ENCODE measurements around the gene C11orf52.

The C11orf52 gene

DNA sequence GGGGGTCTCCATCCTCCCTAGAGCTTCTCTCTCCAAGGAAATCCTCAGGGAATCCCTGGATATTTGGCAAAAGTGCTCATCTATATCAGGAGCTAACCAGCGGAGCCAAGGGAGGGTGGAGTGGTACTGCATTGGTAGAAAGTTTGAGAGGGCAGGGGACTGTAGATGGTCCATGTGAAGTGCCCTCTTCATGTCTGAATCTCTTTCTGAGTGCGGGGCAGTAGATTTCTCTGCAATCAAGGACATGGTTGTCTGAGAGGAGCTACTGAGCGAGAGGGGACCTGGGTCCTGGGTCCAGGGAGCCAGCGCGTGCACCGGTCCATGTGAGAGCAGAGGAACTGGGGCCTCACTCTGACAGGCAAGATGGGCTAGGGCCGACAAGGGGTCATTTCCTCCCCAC lies 19.1 kb downstream of the C11orf52 start:
- H3K4me1 ChIP-seq (ENCODE audit: low read length), result peaks cover 28% of the 10 kb centered on the region
- no peaks in the 10 kb centered on the region for H4K20me1 ChIP-seq (ENCODE audit: insufficient read depth, low read length)
- 0 out of 2 replicates have a peak overlapping the region, but pooled peaks have one; percentile 92 for H2AFZ ChIP-seq (ENCODE audit: low read length)
- peaks cover 28% of the 10 kb centered on the region for H3F3A ChIP-seq (ENCODE audit: insufficient read depth, low read length)
- H3K4me2 ChIP-seq (ENCODE audit: low read depth, low read length), result peak overlapping the region; percentile 83
- TF ChIP-seq, protein P1, sequence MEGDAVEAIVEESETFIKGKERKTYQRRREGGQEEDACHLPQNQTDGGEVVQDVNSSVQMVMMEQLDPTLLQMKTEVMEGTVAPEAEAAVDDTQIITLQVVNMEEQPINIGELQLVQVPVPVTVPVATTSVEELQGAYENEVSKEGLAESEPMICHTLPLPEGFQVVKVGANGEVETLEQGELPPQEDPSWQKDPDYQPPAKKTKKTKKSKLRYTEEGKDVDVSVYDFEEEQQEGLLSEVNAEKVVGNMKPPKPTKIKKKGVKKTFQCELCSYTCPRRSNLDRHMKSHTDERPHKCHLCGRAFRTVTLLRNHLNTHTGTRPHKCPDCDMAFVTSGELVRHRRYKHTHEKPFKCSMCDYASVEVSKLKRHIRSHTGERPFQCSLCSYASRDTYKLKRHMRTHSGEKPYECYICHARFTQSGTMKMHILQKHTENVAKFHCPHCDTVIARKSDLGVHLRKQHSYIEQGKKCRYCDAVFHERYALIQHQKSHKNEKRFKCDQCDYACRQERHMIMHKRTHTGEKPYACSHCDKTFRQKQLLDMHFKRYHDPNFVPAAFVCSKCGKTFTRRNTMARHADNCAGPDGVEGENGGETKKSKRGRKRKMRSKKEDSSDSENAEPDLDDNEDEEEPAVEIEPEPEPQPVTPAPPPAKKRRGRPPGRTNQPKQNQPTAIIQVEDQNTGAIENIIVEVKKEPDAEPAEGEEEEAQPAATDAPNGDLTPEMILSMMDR (IDR thresholded peaks at IDR 0.05; ENCODE audit: low read length), result no peak
- TF ChIP-seq EZH2phosphoT487 (IDR thresholded peaks at IDR 0.05; ENCODE audit: low read length) (no peak), EZH2 (optimal IDR thresholded peaks at IDR 0.05; ENCODE audit: low read depth, low read length) (no peak)
- no peaks in the 10 kb centered on the region for H3K9me3 ChIP-seq (replicated peaks; ENCODE audit: insufficient read depth, low read length)
- H3K9ac ChIP-seq (ENCODE audit: low read length), result 0 out of 2 replicates have a peak overlapping the region, but pooled peaks have one; percentile 52
- H3K27ac ChIP-seq (ENCODE audit: low read length), result no peak overlapping the region
- no peaks in the 10 kb centered on the region for H3K27me3 ChIP-seq (replicated peaks; ENCODE audit: insufficient read depth, low read length)
- no peak for DNase-seq
- H3K9me2 ChIP-seq (replicated peaks; ENCODE audit: insufficient read depth, low read length), result no peaks in the 10 kb centered on the region
- no peaks in the 10 kb centered on the region for H3K36me3 ChIP-seq (replicated peaks; ENCODE audit: insufficient read depth, low read length)
- H3K79me2 ChIP-seq (ENCODE audit: low read length), result 0 out of 2 replicates have a peak, but pooled peaks cover 4% of the 10 kb centered on the region
- H3K4me3 ChIP-seq (ENCODE audit: low read length), result peak overlapping the region; percentile 84; the same call in 1 of the 2 replicates

DNA sequence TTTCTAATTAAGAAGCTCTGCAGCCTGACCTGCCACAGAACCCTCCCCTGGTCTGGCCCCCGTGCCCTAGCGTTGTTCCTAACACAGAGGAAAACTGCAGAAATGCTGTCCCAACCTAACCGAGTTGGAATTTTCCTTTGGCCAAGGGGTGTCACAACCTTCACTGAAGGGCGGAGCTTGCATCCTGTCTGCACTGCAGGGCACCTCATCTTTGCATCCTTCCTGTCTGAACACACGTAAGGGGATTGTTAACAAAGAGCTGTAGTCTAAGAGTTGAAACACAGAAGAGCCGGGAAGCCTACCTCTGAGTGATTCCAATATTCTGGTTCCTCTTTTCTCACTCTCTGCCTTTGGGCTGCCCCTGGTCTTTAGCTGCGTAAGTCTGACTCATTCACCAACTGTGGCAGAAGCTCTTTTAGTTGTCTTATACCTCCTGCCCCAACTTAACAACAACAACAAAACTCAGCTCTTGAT lies 20.0 kb downstream of the C11orf52 start:
- Histone ChIP-seq H3K27ac (ENCODE audit: low read length) (peak overlapping the region; percentile 21; the same call in 1 of the 2 replicates), H3K9me2 (replicated peaks; ENCODE audit: insufficient read depth, low read length) (no peaks in the 10 kb centered on the region), H3K4me2 (ENCODE audit: low read depth, low read length) (peak overlapping the region; percentile 33), H3K9me3 (replicated peaks; ENCODE audit: insufficient read depth, low read length) (no peaks in the 10 kb centered on the region), H3K4me1 (ENCODE audit: low read length) (peaks cover 30% of the 10 kb centered on the region), H3K4me3 (ENCODE audit: low read length) (peak overlapping the region; percentile 20), H3K79me2 (ENCODE audit: low read length) (0 out of 2 replicates have a peak, but pooled peaks cover 4% of the 10 kb centered on the region), H3F3A (ENCODE audit: insufficient read depth, low read length) (peaks cover 29% of the 10 kb centered on the region), H2AFZ (ENCODE audit: low read length) (no peak overlapping the region), H4K20me1 (ENCODE audit: insufficient read depth, low read length) (no peaks in the 10 kb centered on the region), H3K27me3 (replicated peaks; ENCODE audit: insufficient read depth, low read length) (no peaks in the 10 kb centered on the region), H3K36me3 (replicated peaks; ENCODE audit: insufficient read depth, low read length) (no peaks in the 10 kb centered on the region), H3K9ac (ENCODE audit: low read length) (0 out of 2 replicates have a peak overlapping the region, but pooled peaks have one; percentile 11)
- peak; percentile 30 for DNase-seq
- TF ChIP-seq EZH2phosphoT487 (IDR thresholded peaks at IDR 0.05; ENCODE audit: low read length), result no peak
- TF ChIP-seq EZH2 (optimal IDR thresholded peaks at IDR 0.05; ENCODE audit: low read depth, low read length), result no peak
- TF ChIP-seq, protein P1 (IDR thresholded peaks at IDR 0.05; ENCODE audit: low read length), result no peak

DNA sequence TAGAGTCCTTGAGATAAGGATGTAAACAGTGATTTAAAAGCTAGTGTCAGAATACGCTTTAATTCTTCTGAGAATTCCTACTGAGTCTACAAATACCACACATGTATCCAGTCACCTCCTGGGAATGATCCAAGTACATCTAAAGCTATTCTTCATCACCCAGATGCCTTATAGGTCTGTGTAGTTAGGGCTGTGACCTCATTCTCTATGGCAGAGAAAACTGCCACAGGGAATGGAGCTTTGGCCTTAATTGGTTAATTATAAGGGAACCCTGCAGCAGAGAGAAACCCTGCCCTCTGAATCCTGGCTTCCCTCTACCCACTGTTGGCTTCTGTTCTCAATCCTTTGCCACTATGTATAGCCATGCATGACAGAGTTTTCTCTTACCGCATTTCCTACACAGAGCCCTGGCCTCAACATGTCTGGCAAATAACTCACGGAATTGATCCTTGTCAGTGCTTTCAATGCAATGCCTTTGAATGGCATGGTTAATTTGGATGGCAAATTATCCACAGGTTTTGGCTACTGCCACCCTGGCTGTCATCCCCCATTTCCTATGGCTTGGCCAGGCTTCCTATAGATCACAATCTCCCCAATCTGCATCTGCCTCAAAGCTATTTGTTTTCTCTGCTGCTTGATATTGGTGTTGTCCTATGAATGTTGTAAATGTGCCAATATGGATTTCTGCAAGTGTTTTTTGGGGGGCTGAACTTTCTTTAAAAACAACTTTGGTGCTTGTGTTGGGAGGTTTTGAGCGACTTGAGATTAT lies 21.3 kb downstream of the C11orf52 start:
- H3K9me2 ChIP-seq (replicated peaks; ENCODE audit: insufficient read depth, low read length), result no peaks in the 10 kb centered on the region
- peaks cover 38% of the 10 kb centered on the region for H3K4me1 ChIP-seq (ENCODE audit: low read length)
- H3K27ac ChIP-seq (ENCODE audit: low read length), result no peak overlapping the region
- H3F3A ChIP-seq (ENCODE audit: insufficient read depth, low read length), result peaks cover 35% of the 10 kb centered on the region
- H3K36me3 ChIP-seq (replicated peaks; ENCODE audit: insufficient read depth, low read length), result no peaks in the 10 kb centered on the region
- H3K9me3 ChIP-seq (replicated peaks; ENCODE audit: insufficient read depth, low read length), result no peaks in the 10 kb centered on the region
- H3K79me2 ChIP-seq (ENCODE audit: low read length), result 0 out of 2 replicates have a peak, but pooled peaks cover 4% of the 10 kb centered on the region
- no peak for DNase-seq
- TF ChIP-seq EZH2 (optimal IDR thresholded peaks at IDR 0.05; ENCODE audit: low read depth, low read length), result no peak
- TF ChIP-seq EZH2phosphoT487 (IDR thresholded peaks at IDR 0.05; ENCODE audit: low read length), result no peak
- TF ChIP-seq, protein P1 (IDR thresholded peaks at IDR 0.05; ENCODE audit: low read length), result no peak
- no peaks in the 10 kb centered on the region for H3K27me3 ChIP-seq (replicated peaks; ENCODE audit: insufficient read depth, low read length)
- H2AFZ ChIP-seq (ENCODE audit: low read length), result no peak overlapping the region
- H3K4me2 ChIP-seq (ENCODE audit: low read depth, low read length), result no peak overlapping the region
- H3K4me3 ChIP-seq (ENCODE audit: low read length), result no peak overlapping the region
- no peak overlapping the region for H3K9ac ChIP-seq (ENCODE audit: low read length)
- H4K20me1 ChIP-seq (ENCODE audit: insufficient read depth, low read length), result no peaks in the 10 kb centered on the region

Measured in MM.1S (cell line).